Dedifferentiated amniotic fluid mesenchymal stem cell (primary cell): ENCODE results near the gene SNCB.

Source experiments
- DNase-seq: peaks from one replicate; pipeline ENCODE4 v3.0.0-alpha.2; 2016; ENCODE audit errors: extremely low spot score

The SNCB gene

GRCh38 chr5:176644294-176644693, 14.0 kb upstream of the SNCB start:
- no peak for DNase-seq

- DNase-seq = no peak
These were observed 13.3 kb upstream of the SNCB start for GRCh38 chr5:176643491-176644219.

GRCh38 chr5:176642675-176643490, 12.5 kb upstream of the SNCB start:
- no peak for DNase-seq

- no peak for DNase-seq
These were observed 10.3 kb upstream of the SNCB start for GRCh38 chr5:176640616-176641015.

GRCh38 chr5:176639981-176640380, 9.6 kb upstream of the SNCB start:
- DNase-seq = no peak

GRCh38 chr5:176639208-176639607, 8.9 kb upstream of the SNCB start:
- DNase-seq = no peak

- DNase-seq = no peak
These were observed 8.1 kb upstream of the SNCB start for GRCh38 chr5:176638437-176638836.

GRCh38 chr5:176637556-176637955, 7.2 kb upstream of the SNCB start:
- DNase-seq = no peak

GRCh38 chr5:176636426-176636825, 6.1 kb upstream of the SNCB start:
- DNase-seq = no peak

GRCh38 chr5:176633598-176633997, 3.3 kb upstream of the SNCB start:
- no peak for DNase-seq

GRCh38 chr5:176632745-176633144, 2.4 kb upstream of the SNCB start:
- DNase-seq = no peak

GRCh38 chr5:176631383-176632200, 1.3 kb upstream of the SNCB start:
- DNase-seq = no peak

GRCh38 chr5:176630681-176631222, 418 bp upstream of the SNCB start:
- DNase-seq = no peak

- DNase-seq = no peak
These were observed 949 bp downstream of the SNCB start for GRCh38 chr5:176629317-176629852.

GRCh38 chr5:176628406-176629228, 1.7 kb downstream of the SNCB start:
- no peak for DNase-seq

- DNase-seq = no peak
These were observed 2.8 kb downstream of the SNCB start for GRCh38 chr5:176627582-176627981.

- no peak for DNase-seq
These were observed 3.5 kb downstream of the SNCB start for GRCh38 chr5:176626876-176627236.

GRCh38 chr5:176625966-176626875, 4.1 kb downstream of the SNCB start:
- no peak for DNase-seq

- no peak for DNase-seq
These were observed 4.8 kb downstream of the SNCB start for GRCh38 chr5:176625512-176625911.

GRCh38 chr5:176624938-176625337, 5.4 kb downstream of the SNCB start:
- DNase-seq = no peak
